PC-9 (cell line): ENCODE results near the gene P2RY12. TPM values are rescaled to one million over a fixed set of nuclear protein-coding genes. Genes with fewer than 3 reads are reported as not detected.

Source experiments
- BruUV-seq: library from RNA; stranded (reverse); fragments of 400-500 nt; replicated peaks from 2 replicates; lab custom pipeline; 2021; lab: Mats Ljungman, UMichigan
- CTCF ChIA-PET: fragments of 300-600 bp; sonication (Branson Sonifier 250); formaldehyde crosslinking; loops from one replicate; lab custom pipeline; 2022; ENCODE audit warnings: antibody characterized with exemption; lab: Charles Lee
- POLR2A ChIA-PET: fragments of 300-600 bp; sonication (Branson Sonifier 250); formaldehyde crosslinking; loops from one replicate; lab custom pipeline; 2022; ENCODE audit warnings: antibody characterized with exemption; ENCODE audit not compliant: unreplicated experiment; lab: Charles Lee
- DNase-seq, 2 experiments: peaks; one replicate each; pipeline versions ENCODE4 v3.0.0 to v3.0.0-alpha.2; 2015 to 2022; ENCODE audit warnings: mixed read lengths in 1 of 2
- H2AFZ ChIP-seq: fragments of 200-600 bp; sonication (generic); 2 replicates; pipeline ENCODE4 v1.8.1; 2017; ENCODE audit warnings: antibody characterized with exemption
- H3F3A ChIP-seq: fragments of 200-600 bp; sonication (generic); 2 replicates; pipeline ENCODE4 v1.8.1; 2017; ENCODE audit warnings: antibody characterized with exemption, mild to moderate bottlenecking, low read depth; ENCODE audit not compliant: insufficient read depth
- H3K27ac ChIP-seq: fragments of 200-600 bp; sonication (generic); 2 replicates; pipeline ENCODE4 v1.6.1; 2016; ENCODE audit warnings: mixed run types
- H3K27me3 ChIP-seq: fragments of 200-600 bp; sonication (generic); 2 replicates; pipeline ENCODE4 v1.6.1; 2016; ENCODE audit warnings: low read depth, mixed run types; ENCODE audit not compliant: insufficient read depth
- H3K36me3 ChIP-seq: fragments of 200-600 bp; sonication (generic); 2 replicates; pipeline ENCODE4 v1.6.1; 2016; ENCODE audit warnings: low read depth, mixed run types
- H3K4me1 ChIP-seq: fragments of 200-600 bp; sonication (generic); replicated peaks from 2 replicates; pipeline ENCODE4 v1.6.1; 2016; ENCODE audit warnings: mixed run types; ENCODE audit not compliant: insufficient read depth
- H3K4me2 ChIP-seq: fragments of 200-600 bp; sonication (generic); 2 replicates; pipeline ENCODE4 v1.6.1; 2017; ENCODE audit warnings: mixed run types
- H3K4me3 ChIP-seq: fragments of 200-600 bp; sonication (generic); 2 replicates; pipeline ENCODE4 v1.6.1; 2016; ENCODE audit warnings: mixed run types
- H3K79me2 ChIP-seq: fragments of 200-600 bp; sonication (generic); 2 replicates; pipeline ENCODE4 v1.6.1; 2017; ENCODE audit warnings: low read depth, mixed run types
- H3K9me2 ChIP-seq: fragments of 200-600 bp; sonication (generic); 2 replicates; pipeline ENCODE4 v1.8.1; 2017; ENCODE audit warnings: mild to moderate bottlenecking; ENCODE audit not compliant: insufficient read depth
- H3K9me3 ChIP-seq: fragments of 200-600 bp; sonication (generic); 2 replicates; pipeline ENCODE4 v1.8.1; 2016; ENCODE audit warnings: low read depth; ENCODE audit not compliant: insufficient read depth
- H4K20me1 ChIP-seq: fragments of 200-600 bp; sonication (generic); 2 replicates; pipeline ENCODE4 v1.8.1; 2017; ENCODE audit not compliant: insufficient read depth
- CTCF ChIP-seq: fragments of 200-600 bp; sonication (generic); conservative IDR thresholded peaks from 2 replicates; pipeline ENCODE4 v1.6.1; 2017; ENCODE audit warnings: mixed run types, antibody characterized with exemption, mild to moderate bottlenecking, moderate library complexity
- EZH2 ChIP-seq: fragments of 200-600 bp; sonication (generic); IDR thresholded peaks from 2 replicates; pipeline ENCODE4 v1.8.0; 2017; ENCODE audit warnings: antibody characterized with exemption, low read depth
- intact Hi-C: fragments of 100-400 bp; cut with micrococcal nuclease; formaldehyde crosslinking; loops from one replicate; pipeline ENCODE4 v1.10.0; 2022; ENCODE audit not compliant: unreplicated experiment
- total RNA-seq: library from RNA; stranded (reverse); gene quantifications from 2 replicates; pipeline ENCODE4 v1.2.3, GENCODE V29; 2021

Gene P2RY12
- total RNA-seq, 1 experiment from 2014 or later: not detected

DNA sequence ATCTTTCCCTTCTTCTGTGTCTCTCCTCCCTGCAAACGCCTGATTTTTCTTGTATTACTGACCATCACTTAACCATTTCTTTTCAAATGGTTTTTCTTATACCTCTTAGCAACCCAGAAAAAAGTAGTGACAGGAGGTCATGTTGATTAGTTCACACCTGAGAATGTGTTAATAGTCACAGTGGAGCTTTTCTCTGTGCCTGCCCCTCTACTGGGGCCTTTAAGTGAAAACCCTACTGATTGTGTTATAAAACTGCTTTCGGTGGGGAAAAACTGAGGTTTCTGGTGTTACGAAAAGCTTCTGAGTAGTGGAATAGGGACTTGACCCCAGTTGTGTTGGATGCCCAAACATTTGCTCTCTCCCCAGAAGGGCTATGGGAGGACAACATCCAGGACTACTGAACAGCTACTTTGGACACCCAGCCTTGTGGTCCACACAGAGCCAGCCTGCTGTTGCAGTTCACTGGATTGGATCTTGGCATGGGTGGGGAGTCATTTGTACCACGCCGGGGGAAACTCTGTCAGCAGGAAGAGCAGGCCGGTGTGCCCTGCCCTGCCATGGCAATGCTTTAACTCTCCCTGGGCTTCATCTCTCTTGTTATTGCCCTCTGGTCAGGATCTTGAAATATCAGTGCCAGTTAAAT lies 78.3 kb downstream of the P2RY12 start:
- Histone ChIP-seq H3K9me2 (no peaks in the 10 kb centered on the region), H3F3A (peaks cover 52% of the 10 kb centered on the region), H3K36me3 (no peaks in the 10 kb centered on the region), H4K20me1 (no peaks in the 10 kb centered on the region), H2AFZ (peak overlapping the region; percentile 4; the same call in 1 of the 2 replicates), H3K4me3 (peak overlapping the region; percentile 38), H3K27ac (peak overlapping the region; percentile 96), H3K9me3 (no peaks in the 10 kb centered on the region), H3K27me3 (no peaks in the 10 kb centered on the region), H3K79me2 (peaks cover 51% of the 10 kb centered on the region), H3K4me2 (peak overlapping the region; percentile 70), H3K4me1 (peaks cover 77% of the 10 kb centered on the region)
- intact Hi-C loops: loop anchor here (5.0 to 10.0 kb wide), 3 partner anchors 531 to 959 kb away; partner anchors contain the start of gene MBNL1
- TF ChIP-seq EZH2: no peak
- no peak for DNase-seq
- CTCF ChIA-PET: interaction anchor here (0.7 to 3.3 kb wide), 2 partner anchors 21 to 78 kb away, joined by 3 to 16 read pairs; no protein-coding TSS in a partner anchor
- POLR2A ChIA-PET: interaction anchor here (0.5 to 1.3 kb wide), 4 partner anchors 10 to 238 kb away, joined by 3 to 16 read pairs (median 8); partner anchors contain the start of gene GPR87
- no TSS peak for BruUV-seq

- Histone ChIP-seq H3K36me3 (no peaks in the 10 kb centered on the region), H3K4me3 (peak overlapping the region; percentile 38), H3K4me1 (peaks cover 80% of the 10 kb centered on the region), H2AFZ (peak overlapping the region; percentile 4; the same call in 1 of the 2 replicates), H3K27me3 (no peaks in the 10 kb centered on the region), H3K9me3 (no peaks in the 10 kb centered on the region), H4K20me1 (no peaks in the 10 kb centered on the region), H3K79me2 (peaks cover 49% of the 10 kb centered on the region), H3F3A (peaks cover 52% of the 10 kb centered on the region), H3K4me2 (peak overlapping the region; percentile 70), H3K9me2 (no peaks in the 10 kb centered on the region), H3K27ac (peak overlapping the region; percentile 96)
- POLR2A ChIA-PET: interaction anchor here (0.5 to 1.0 kb wide), 7 partner anchors 8 to 762 kb away, joined by 3 to 16 read pairs (median 3); no protein-coding TSS in a partner anchor
- peak in 1 of 2 experiments; percentile 37 for DNase-seq
- BruUV-seq: TSS peak; percentile 81
- TF ChIP-seq CTCF: no peak
- intact Hi-C loops: loop anchor here (1.0 to 10.0 kb wide), 8 partner anchors 11 to 960 kb away; partner anchors contain the start of genes GPR87 and MBNL1
- CTCF ChIA-PET: interaction anchor here (0.7 to 3.3 kb wide), 3 partner anchors 22 to 134 kb away, joined by 3 to 16 read pairs (median 9); no protein-coding TSS in a partner anchor
Observed at GRCh38 chr3:151305775-151306151, 78.8 kb downstream of the P2RY12 start.

GRCh38 chr3:151305060-151305774 lies 79.3 kb downstream of the P2RY12 start:
- no peak for TF ChIP-seq CTCF
- no peak for TF ChIP-seq EZH2
- H3K27ac ChIP-seq: peak overlapping the region; percentile 96

More at GRCh38 chr3:151305060-151305774, 79.3 kb downstream of the P2RY12 start:
- Histone ChIP-seq H3K36me3 (no peaks in the 10 kb centered on the region), H3K4me3 (peak overlapping the region; percentile 51; the same call in 1 of the 2 replicates), H3K4me1 (peaks cover 77% of the 10 kb centered on the region), H3K27me3 (no peaks in the 10 kb centered on the region), H2AFZ (peak overlapping the region; percentile 65), H3F3A (peaks cover 52% of the 10 kb centered on the region), H3K79me2 (peaks cover 43% of the 10 kb centered on the region), H4K20me1 (no peaks in the 10 kb centered on the region), H3K4me2 (peak overlapping the region; percentile 70), H3K9me2 (no peaks in the 10 kb centered on the region), H3K9me3 (no peaks in the 10 kb centered on the region)
- DNase-seq: peak; percentile 95 to 99
- ChIA-PET CTCF (interaction anchor here (0.7 to 3.3 kb wide), 4 partner anchors 13 to 134 kb away, joined by 3 to 16 read pairs (median 6); no protein-coding TSS in a partner anchor), POLR2A (interaction anchor here (0.5 to 1.0 kb wide), 10 partner anchors 9 to 1854 kb away, joined by 3 to 16 read pairs (median 4); no protein-coding TSS in a partner anchor)
- intact Hi-C loops: loop anchor here (1.0 to 10.0 kb wide), 8 partner anchors 11 to 960 kb away; partner anchors contain the start of genes GPR87 and MBNL1
- no TSS peak for BruUV-seq
